BLaER1 (cell line): ENCODE results near the gene TPSG1.
"Not testable (repeated sequence)": the region's sequence is repeated elsewhere in the genome, so short reads cannot be mapped to it uniquely, and the experiment has no call there.

Experiments
- H3K27ac ChIP-seq: shearing (Covaris generic); formaldehyde crosslinking; 2 replicates; pipeline ENCODE4 v1.8.1; 2022
- H3K27me3 ChIP-seq: shearing (Covaris generic); formaldehyde crosslinking; 2 replicates; pipeline ENCODE4 v1.8.1; 2022
- H3K36me3 ChIP-seq: shearing (Covaris generic); formaldehyde crosslinking; 2 replicates; pipeline ENCODE4 v1.8.1; 2022
- H3K4me1 ChIP-seq: shearing (Covaris generic); formaldehyde crosslinking; 2 replicates; pipeline ENCODE4 v1.8.1; 2022
- H3K4me2 ChIP-seq: shearing (Covaris generic); formaldehyde crosslinking; 2 replicates; pipeline ENCODE4 v1.8.1; 2022
- H3K4me3 ChIP-seq: shearing (Covaris generic); formaldehyde crosslinking; 2 replicates; pipeline ENCODE4 v1.8.1; 2022
- H3K9ac ChIP-seq: shearing (Covaris generic); formaldehyde crosslinking; 2 replicates; pipeline ENCODE4 v1.8.1; 2022
- H3K9me3 ChIP-seq: shearing (Covaris generic); formaldehyde crosslinking; 2 replicates; pipeline ENCODE4 v1.8.1; 2022
- H4K20me1 ChIP-seq: shearing (Covaris generic); formaldehyde crosslinking; 2 replicates; pipeline ENCODE4 v1.8.1; 2022
- Cebpa-rat ChIP-seq: shearing (Covaris generic); IDR thresholded peaks from 2 replicates; pipeline ENCODE4 v1.8.1; 2022

Gene TPSG1

DNA sequence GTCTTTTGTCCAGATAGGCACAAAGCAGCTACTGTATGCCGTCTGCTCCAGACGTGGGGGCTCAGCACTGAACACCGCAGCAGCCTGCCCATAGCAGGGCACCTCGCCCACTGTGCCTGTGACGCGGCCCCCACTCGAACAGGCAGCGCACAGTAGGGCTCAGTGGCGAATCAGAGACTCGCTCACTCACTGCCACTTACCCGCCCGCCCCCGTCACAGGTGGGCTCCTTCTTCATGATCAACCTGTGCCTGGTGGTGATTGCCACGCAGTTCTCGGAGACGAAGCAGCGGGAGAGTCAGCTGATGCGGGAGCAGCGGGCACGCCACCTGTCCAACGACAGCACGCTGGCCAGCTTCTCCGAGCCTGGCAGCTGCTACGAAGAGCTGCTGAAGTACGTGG, 23.6 kb downstream of the TPSG1 start:
- Histone ChIP-seq H3K27me3 (no peaks in the 10 kb centered on the region), H4K20me1 (peaks cover 76% of the 10 kb centered on the region), H3K27ac (no peak overlapping the region), H3K4me2 (no peak overlapping the region), H3K9me3 (no peaks in the 10 kb centered on the region), H3K4me1 (peaks cover 19% of the 10 kb centered on the region), H3K36me3 (peaks cover 52% of the 10 kb centered on the region), H3K4me3 (no peak overlapping the region), H3K9ac (no peak overlapping the region)
- TF ChIP-seq Cebpa-rat, result no peak

GRCh38 chr16:1200014-1200627, 24.9 kb downstream of the TPSG1 start:
- H3K9ac ChIP-seq, result no peak overlapping the region
- TF ChIP-seq Cebpa-rat, result no peak
- H3K4me1 ChIP-seq, result peaks cover 13% of the 10 kb centered on the region
- peaks cover 80% of the 10 kb centered on the region for H4K20me1 ChIP-seq
- H3K9me3 ChIP-seq, result no peaks in the 10 kb centered on the region
- H3K27ac ChIP-seq, result no peak overlapping the region
- H3K36me3 ChIP-seq, result peaks cover 43% of the 10 kb centered on the region
- H3K4me3 ChIP-seq, result no peak overlapping the region
- H3K27me3 ChIP-seq, result no peaks in the 10 kb centered on the region
- no peak overlapping the region for H3K4me2 ChIP-seq

- Histone ChIP-seq H3K36me3 (peaks cover 43% of the 10 kb centered on the region), H3K4me1 (0 out of 2 replicates have a peak, but pooled peaks cover 11% of the 10 kb centered on the region), H3K4me3 (no peak overlapping the region), H3K9ac (no peak overlapping the region), H4K20me1 (peaks cover 82% of the 10 kb centered on the region), H3K27ac (no peak overlapping the region), H3K27me3 (no peaks in the 10 kb centered on the region), H3K9me3 (no peaks in the 10 kb centered on the region), H3K4me2 (no peak overlapping the region)
- no peak for TF ChIP-seq Cebpa-rat
These were observed 25.6 kb downstream of the TPSG1 start for GRCh38 chr16:1199347-1200013.

DNA sequence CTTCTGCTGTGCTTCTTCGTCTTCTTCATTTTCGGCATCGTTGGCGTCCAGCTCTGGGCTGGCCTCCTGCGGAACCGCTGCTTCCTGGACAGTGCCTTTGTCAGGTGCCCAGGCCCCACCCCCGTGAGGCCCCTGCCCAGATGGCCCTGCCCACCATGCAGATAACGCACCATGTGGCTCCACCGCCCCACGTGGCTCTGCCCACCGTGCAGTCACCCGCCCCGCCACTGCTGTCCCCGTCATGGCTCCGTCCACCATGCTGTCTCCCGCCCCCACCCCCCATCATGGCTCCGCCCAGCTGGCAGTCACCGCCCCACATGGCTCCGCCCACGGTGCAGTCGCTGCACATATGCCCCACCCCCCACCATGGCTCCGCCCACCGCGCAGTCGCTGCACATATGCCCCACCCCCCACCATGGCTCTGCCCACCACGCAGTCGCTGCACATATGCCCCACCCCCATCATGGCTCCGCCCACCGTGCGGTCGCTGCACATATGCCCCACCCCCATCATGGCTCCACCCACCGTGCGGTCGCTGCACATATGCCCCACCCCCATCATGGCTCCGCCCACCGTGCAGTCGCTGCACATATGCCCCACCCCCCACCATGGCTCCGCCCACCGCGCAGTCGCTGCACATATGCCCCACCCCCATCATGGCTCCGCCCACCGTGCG, 26.3 kb downstream of the TPSG1 start:
- Histone ChIP-seq H3K36me3 (peaks cover 37% of the 10 kb centered on the region), H3K4me1 (peaks cover 12% of the 10 kb centered on the region), H4K20me1 (peaks cover 83% of the 10 kb centered on the region)
- H3K27me3 ChIP-seq, H3K9me3 ChIP-seq, H3K9ac ChIP-seq, H3K4me2 ChIP-seq, H3K4me3 ChIP-seq, H3K27ac ChIP-seq: not testable (repeated sequence)

DNA sequence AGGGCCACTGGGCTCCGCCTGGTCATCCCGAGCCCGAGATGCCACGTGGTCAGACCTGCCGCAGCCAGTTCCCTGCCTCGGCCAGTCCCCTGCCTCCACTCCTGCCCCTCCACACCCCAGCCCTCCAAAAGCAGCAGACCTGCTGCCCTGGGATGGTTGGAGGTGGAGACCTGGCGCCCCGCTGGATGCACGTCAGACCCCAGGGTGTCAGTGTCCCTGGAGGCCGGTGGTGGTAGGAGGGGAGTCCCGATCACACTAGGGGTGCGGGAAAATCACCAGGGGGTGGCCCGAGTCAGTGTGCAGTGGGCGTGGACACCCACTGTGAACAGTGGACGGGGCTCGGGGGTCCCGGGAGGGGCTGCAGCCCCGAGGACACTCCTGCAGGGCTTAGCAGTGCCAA, 26.9 kb downstream of the TPSG1 start:
- peaks cover 18% of the 10 kb centered on the region for H3K4me1 ChIP-seq
- H3K4me2 ChIP-seq, result no peak overlapping the region
- peaks cover 83% of the 10 kb centered on the region for H4K20me1 ChIP-seq
- no peak overlapping the region for H3K27ac ChIP-seq
- H3K9me3 ChIP-seq, result no peaks in the 10 kb centered on the region
- no peaks in the 10 kb centered on the region for H3K27me3 ChIP-seq
- H3K4me3 ChIP-seq, result no peak overlapping the region
- H3K36me3 ChIP-seq, result peaks cover 31% of the 10 kb centered on the region
- TF ChIP-seq Cebpa-rat, result no peak
- no peak overlapping the region for H3K9ac ChIP-seq

DNA sequence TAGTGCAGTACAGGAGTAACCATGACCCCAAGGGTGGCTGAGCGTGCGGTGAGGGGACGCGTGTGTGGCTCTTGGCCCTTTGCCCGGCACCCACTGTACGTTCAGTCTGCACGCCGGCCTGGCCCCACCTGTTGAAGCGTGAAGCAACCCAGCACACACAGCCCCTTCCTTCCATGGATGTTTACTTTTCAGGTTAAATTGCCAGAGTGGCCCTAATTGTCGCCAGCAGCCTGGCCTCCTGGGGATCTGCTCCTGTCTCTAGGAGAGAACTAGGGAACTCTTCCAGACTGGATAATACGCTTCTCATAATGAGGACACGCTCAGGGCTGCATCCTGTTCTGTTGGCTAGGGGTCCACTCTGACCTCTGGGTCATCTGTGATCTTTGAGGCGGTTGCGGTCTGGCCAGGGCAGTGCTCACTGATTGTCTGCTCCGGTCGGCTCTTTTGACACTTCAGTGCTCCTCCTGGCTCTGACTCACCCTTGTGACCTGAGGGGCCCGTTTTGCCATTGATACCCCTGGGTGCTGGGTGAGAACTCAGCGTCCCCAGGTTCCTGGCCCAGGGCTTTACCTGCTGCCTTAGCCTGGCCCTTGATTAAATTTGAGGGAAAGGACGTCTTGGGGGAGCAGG, 27.7 kb downstream of the TPSG1 start:
- H3K9me3 ChIP-seq, result no peaks in the 10 kb centered on the region
- no peak overlapping the region for H3K4me3 ChIP-seq
- no peaks in the 10 kb centered on the region for H3K27me3 ChIP-seq
- H4K20me1 ChIP-seq, result peaks cover 83% of the 10 kb centered on the region
- peaks cover 27% of the 10 kb centered on the region for H3K4me1 ChIP-seq
- H3K4me2 ChIP-seq, result no peak overlapping the region; the same call in 1 of the 2 replicates
- no peak for TF ChIP-seq Cebpa-rat
- no peak overlapping the region for H3K9ac ChIP-seq
- H3K27ac ChIP-seq, result no peak overlapping the region
- H3K36me3 ChIP-seq, result peaks cover 23% of the 10 kb centered on the region

DNA sequence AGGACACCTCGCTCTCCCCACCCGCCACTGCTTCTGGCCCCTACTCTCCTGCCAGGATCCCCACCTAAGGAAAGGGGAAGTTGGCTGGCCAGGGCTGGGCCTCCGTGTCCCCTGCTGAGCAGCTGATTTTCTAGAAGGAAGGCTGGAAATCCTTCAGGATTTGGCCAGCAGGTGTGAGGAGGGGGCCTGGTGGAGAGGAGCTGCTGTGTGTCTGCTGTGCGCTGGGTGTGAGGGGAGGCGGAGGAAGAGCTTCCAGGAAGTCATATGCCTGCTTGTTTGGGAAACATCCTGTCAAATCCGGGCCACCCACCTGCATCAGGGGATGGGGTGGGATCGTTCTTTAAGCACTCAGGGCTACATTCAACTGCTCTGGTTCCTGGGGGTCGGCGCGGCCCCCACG, 28.6 kb downstream of the TPSG1 start:
- Histone ChIP-seq H3K4me3 (no peak overlapping the region), H3K27ac (no peak overlapping the region), H3K4me2 (no peak overlapping the region), H4K20me1 (peaks cover 85% of the 10 kb centered on the region), H3K36me3 (peaks cover 15% of the 10 kb centered on the region), H3K4me1 (peaks cover 28% of the 10 kb centered on the region), H3K27me3 (no peaks in the 10 kb centered on the region), H3K9ac (no peak overlapping the region), H3K9me3 (no peaks in the 10 kb centered on the region)
- no peak for TF ChIP-seq Cebpa-rat

- peaks cover 7% of the 10 kb centered on the region; the same call in 1 of the 2 replicates for H3K36me3 ChIP-seq
- H3K4me1 ChIP-seq, result peaks cover 32% of the 10 kb centered on the region
- H3K9me3 ChIP-seq, result no peaks in the 10 kb centered on the region
- TF ChIP-seq Cebpa-rat, result no peak
- H3K9ac ChIP-seq, result no peak overlapping the region
- peaks cover 89% of the 10 kb centered on the region for H4K20me1 ChIP-seq
- H3K27me3 ChIP-seq, result no peaks in the 10 kb centered on the region
- no peak overlapping the region for H3K27ac ChIP-seq
- H3K4me2 ChIP-seq, result no peak overlapping the region
- H3K4me3 ChIP-seq, result no peak overlapping the region
These were observed 29.7 kb downstream of the TPSG1 start for GRCh38 chr16:1195393-1195666.

- Histone ChIP-seq H3K27me3 (no peaks in the 10 kb centered on the region), H3K27ac (no peak overlapping the region), H3K9ac (no peak overlapping the region)
These were observed 30.2 kb downstream of the TPSG1 start for GRCh38 chr16:1194665-1195392.

More at GRCh38 chr16:1194665-1195392, 30.2 kb downstream of the TPSG1 start:
- Histone ChIP-seq H3K9me3 (no peaks in the 10 kb centered on the region), H3K36me3 (peaks cover 2% of the 10 kb centered on the region; the same call in 1 of the 2 replicates), H3K4me1 (peaks cover 37% of the 10 kb centered on the region), H3K4me3 (no peak overlapping the region), H4K20me1 (peaks cover 89% of the 10 kb centered on the region), H3K4me2 (no peak overlapping the region)
- TF ChIP-seq Cebpa-rat, result no peak
